Activated naive CD4-positive, alpha-beta T cell treated with anti-CD3 and anti-CD28 coated beads for 36 hours (primary cell): ENCODE data around the gene FPR1. TPM values are rescaled to one million over a fixed set of nuclear protein-coding genes. Genes with fewer than 3 reads are reported as not detected.

ENCODE experiments used
- CTCF ChIA-PET: fragments of 350-600 bp; sonication (Branson Sonifier 250); formaldehyde crosslinking; loops from one replicate; lab custom pipeline; 2021; ENCODE audit warnings: antibody characterized with exemption; lab: Charles Lee
- DNase-seq: peaks from one replicate; pipeline ENCODE4 v3.0.0-alpha.2; 2020
- H3K27ac Mint-ChIP-seq: one replicate; pipeline ENCODE4 v1.8.0; 2021; ENCODE audit warnings: mild to moderate bottlenecking, mixed read lengths
- H3K27me3 Mint-ChIP-seq: one replicate; pipeline ENCODE4 v1.8.0; 2021; ENCODE audit warnings: low read depth, mixed read lengths
- H3K36me3 Mint-ChIP-seq: one replicate; pipeline ENCODE4 v1.8.0; 2021; ENCODE audit warnings: low read depth, mixed read lengths
- H3K4me1 Mint-ChIP-seq: one replicate; pipeline ENCODE4 v1.8.0; 2021; ENCODE audit warnings: low read depth, mixed read lengths
- H3K4me3 Mint-ChIP-seq: one replicate; pipeline ENCODE4 v1.8.0; 2021; ENCODE audit warnings: mild to moderate bottlenecking, moderate library complexity, mixed read lengths
- H3K9me3 Mint-ChIP-seq: one replicate; pipeline ENCODE4 v1.8.0; 2021; ENCODE audit warnings: mixed read lengths
- intact Hi-C: fragments of 100-400 bp; cut with micrococcal nuclease; formaldehyde crosslinking; loops from one replicate; pipeline ENCODE4 v1.15.1; 2023
- total RNA-seq, 2 experiments: library from RNA; stranded (reverse); gene quantifications; one replicate each; pipeline ENCODE4 v1.2.3, GENCODE V29; 2021

Gene FPR1
- total RNA-seq: not detected

DNA sequence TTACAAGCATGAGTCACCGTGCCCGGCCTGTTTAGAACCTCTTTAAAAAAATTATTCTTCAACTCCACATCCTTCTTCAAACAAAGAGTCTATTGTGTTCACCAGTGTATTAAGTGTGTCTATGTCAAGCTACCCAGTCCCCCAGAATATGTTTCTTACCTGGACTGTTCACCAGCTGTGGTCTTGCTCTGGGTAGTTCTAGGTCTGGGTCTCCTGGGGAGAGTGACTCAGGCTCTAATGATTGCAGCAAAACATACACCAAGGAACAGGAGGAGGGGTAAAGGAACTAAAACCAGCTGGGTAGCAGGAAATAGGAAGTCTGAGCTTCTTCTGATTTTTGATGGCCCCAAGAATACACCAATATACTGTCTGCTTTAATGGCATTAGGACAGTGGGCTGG is at the start of gene FPR1:
TSS of gene FPR1 (minus strand) at position 224 of the 400 bp plus-strand sequence. CDS start 4,884 bp downstream, outside the sequence.
- intact Hi-C loops: no loop called here
- Mint-ChIP-seq H3K4me3 (no peak within 1 kb of the TSS), H3K36me3 (no peaks in the 10 kb centered on the region)

GRCh38 chr19:51800473-51801244 is 49.0 kb upstream of the FPR1 start:
- H3K9me3 Mint-ChIP-seq: peaks cover 6% of the 10 kb centered on the region

More for the DNA sequence above, at the start of gene FPR1:
- CTCF ChIA-PET: no interaction called here
- DNase-seq: no peak
- Mint-ChIP-seq H3K27ac (no peak within 1 kb of the TSS), H3K27me3 (peaks cover 2% of the 10 kb centered on the region), H3K4me1 (no peaks in the 10 kb centered on the region), H3K9me3 (no peaks in the 10 kb centered on the region)

DNA sequence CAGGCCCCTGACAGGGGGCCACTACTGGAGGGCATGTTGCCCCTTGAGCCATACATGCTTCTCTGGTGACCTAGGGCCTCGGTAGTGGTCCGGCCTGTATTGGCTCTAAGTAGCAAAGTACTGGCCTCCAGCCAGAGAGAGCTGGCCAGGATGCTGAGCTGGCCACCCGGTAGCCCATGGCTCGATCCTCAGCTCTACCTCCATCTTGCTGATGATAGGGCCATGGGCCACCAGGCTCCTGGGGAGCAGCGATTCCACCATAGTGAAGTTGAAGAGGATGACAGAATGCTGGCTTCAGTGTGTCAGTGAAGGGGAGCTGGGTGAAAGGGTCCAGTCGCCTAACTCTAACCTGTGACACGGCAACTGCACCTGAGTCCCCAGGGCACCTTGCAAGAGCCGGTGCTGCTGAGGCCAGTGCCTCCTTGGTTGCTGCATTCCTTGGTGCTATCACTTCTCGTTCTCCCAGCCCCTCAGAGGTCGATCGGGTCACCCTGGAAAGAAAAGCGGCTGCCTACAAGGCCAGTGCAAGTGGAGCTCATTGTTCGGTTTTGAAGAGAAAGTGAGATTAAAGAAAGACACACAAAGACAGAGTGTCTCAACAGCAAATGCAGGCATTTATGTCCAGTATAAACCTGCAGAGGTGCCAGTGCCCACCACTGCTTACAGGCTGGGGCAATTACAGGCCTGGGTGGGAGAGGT is 48.2 kb upstream of the FPR1 start:
- H3K27ac Mint-ChIP-seq: no peak overlapping the region
- no peak for DNase-seq
- peaks cover 6% of the 10 kb centered on the region for H3K9me3 Mint-ChIP-seq
- intact Hi-C loops: no loop called here
- H3K4me1 Mint-ChIP-seq: no peaks in the 10 kb centered on the region
- H3K4me3 Mint-ChIP-seq: no peak overlapping the region
- CTCF ChIA-PET: no interaction called here
- H3K27me3 Mint-ChIP-seq: peaks cover 12% of the 10 kb centered on the region
- H3K36me3 Mint-ChIP-seq: no peaks in the 10 kb centered on the region

More at GRCh38 chr19:51800473-51801244, 49.0 kb upstream of the FPR1 start:
- peaks cover 12% of the 10 kb centered on the region for H3K27me3 Mint-ChIP-seq
- CTCF ChIA-PET: no interaction called here
- DNase-seq: no peak
- H3K4me3 Mint-ChIP-seq: no peak overlapping the region
- intact Hi-C loops: no loop called here
- H3K27ac Mint-ChIP-seq: no peak overlapping the region
- no peaks in the 10 kb centered on the region for H3K36me3 Mint-ChIP-seq
- no peaks in the 10 kb centered on the region for H3K4me1 Mint-ChIP-seq

DNA sequence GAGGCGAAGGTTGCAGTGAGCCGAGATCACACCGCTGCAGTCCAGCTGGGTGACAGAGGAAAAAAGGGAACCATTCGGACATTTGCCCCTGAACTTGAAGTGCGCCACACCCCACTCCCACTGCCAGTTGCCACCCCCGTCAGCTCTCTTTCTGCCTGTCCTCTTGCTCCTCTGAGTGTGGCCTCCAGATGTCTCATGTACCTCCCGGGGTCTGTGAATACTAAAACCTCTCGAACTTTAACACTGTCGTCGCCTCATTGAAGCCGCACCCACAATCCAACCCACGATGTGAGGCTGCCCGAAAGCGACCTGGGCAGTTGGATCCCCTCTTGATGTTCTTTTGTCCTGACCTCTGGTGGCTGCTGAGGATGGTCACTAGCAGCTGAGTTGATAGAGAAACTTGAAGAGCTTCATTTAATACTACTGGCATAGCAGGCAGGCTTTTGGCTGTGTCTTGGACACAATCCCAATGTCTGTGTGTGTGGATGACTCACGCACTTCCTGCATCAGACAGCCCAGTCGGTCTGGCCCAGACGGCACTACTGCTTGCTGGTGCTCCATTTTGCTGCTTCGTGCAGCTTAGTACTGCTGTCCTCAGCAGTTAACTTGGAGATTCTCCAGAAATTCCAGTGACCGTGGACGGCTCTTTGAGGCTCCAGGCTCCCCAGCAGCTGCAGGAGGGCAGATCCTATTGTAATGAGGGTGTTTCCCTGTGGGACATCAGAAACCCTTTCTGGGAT is 47.5 kb upstream of the FPR1 start:
- Mint-ChIP-seq H3K4me3 (no peak overlapping the region), H3K4me1 (no peaks in the 10 kb centered on the region), H3K27me3 (peaks cover 12% of the 10 kb centered on the region), H3K36me3 (no peaks in the 10 kb centered on the region), H3K9me3 (peaks cover 3% of the 10 kb centered on the region), H3K27ac (no peak overlapping the region)
- CTCF ChIA-PET: no interaction called here
- intact Hi-C loops: no loop called here
- DNase-seq: no peak

- intact Hi-C loops: no loop called here
- Mint-ChIP-seq H3K27ac (no peak overlapping the region), H3K4me3 (no peak overlapping the region), H3K27me3 (peaks cover 12% of the 10 kb centered on the region), H3K9me3 (no peaks in the 10 kb centered on the region), H3K4me1 (no peaks in the 10 kb centered on the region), H3K36me3 (no peaks in the 10 kb centered on the region)
- CTCF ChIA-PET: no interaction called here
- DNase-seq: no peak
Observed at GRCh38 chr19:51798062-51798461, 46.4 kb upstream of the FPR1 start.

- CTCF ChIA-PET: no interaction called here
- Mint-ChIP-seq H3K4me1 (no peaks in the 10 kb centered on the region), H3K27me3 (peaks cover 12% of the 10 kb centered on the region), H3K9me3 (peaks cover 3% of the 10 kb centered on the region), H3K27ac (no peak overlapping the region), H3K4me3 (no peak overlapping the region), H3K36me3 (no peaks in the 10 kb centered on the region)
- intact Hi-C loops: no loop called here
- no peak for DNase-seq
Observed at GRCh38 chr19:51797480-51797879, 45.8 kb upstream of the FPR1 start.

- CTCF ChIA-PET: interaction anchor here (1.1 kb wide), 1 partner anchor 120 kb away, joined by 3 read pairs; no protein-coding TSS in a partner anchor
- Mint-ChIP-seq H3K27ac (no peak overlapping the region), H3K4me3 (no peak overlapping the region), H3K4me1 (no peaks in the 10 kb centered on the region), H3K27me3 (peaks cover 12% of the 10 kb centered on the region), H3K36me3 (no peaks in the 10 kb centered on the region), H3K9me3 (peaks cover 3% of the 10 kb centered on the region)
- intact Hi-C loops: no loop called here
- no peak for DNase-seq
Observed at GRCh38 chr19:51796195-51796679, 44.6 kb upstream of the FPR1 start.

DNA sequence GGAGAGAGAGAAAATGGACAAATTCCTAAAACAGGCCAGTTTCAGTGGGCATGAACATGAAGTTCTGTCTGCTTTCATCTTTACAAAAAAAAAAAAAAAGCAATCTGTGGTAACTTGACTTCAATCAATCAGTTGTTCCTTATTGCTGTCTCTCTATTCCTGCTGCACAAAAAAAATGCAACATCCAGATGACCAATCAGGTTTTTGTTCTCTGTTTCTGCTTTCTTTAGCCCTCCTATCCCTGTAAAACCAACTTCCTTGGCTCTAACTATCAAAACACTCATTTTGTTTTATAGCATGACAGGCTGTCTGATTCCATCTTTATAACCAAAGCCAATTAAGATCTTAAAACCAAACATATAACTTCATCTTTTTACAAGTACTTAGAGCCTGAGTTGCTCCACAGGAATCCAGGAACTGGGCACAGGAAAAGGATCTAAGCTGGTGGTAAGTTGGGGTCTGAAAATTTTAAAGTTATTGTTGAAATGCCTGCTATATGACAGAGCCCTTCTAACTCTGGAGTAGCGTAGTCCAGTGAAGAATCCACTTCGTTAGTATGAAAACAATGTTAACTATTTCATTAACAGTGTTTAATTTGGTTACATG is 43.3 kb upstream of the FPR1 start, which contains the start of gene FPR3:
TSS of gene FPR3 (plus strand) at position 273 of the 606 bp plus-strand sequence. CDS start 28,592 bp downstream, outside the sequence.
- H3K27ac Mint-ChIP-seq: no peak within 1 kb of the TSS
- H3K4me1 Mint-ChIP-seq: no peaks in the 10 kb centered on the region
- no peak for DNase-seq
- no peaks in the 10 kb centered on the region for H3K36me3 Mint-ChIP-seq
- H3K9me3 Mint-ChIP-seq: peaks cover 3% of the 10 kb centered on the region
- no peak within 1 kb of the TSS for H3K4me3 Mint-ChIP-seq
- intact Hi-C loops: no loop called here
- CTCF ChIA-PET: no interaction called here
- H3K27me3 Mint-ChIP-seq: peaks cover 7% of the 10 kb centered on the region

- peaks cover 3% of the 10 kb centered on the region for H3K9me3 Mint-ChIP-seq
- no peaks in the 10 kb centered on the region for H3K36me3 Mint-ChIP-seq
- no peaks in the 10 kb centered on the region for H3K4me1 Mint-ChIP-seq
- CTCF ChIA-PET: no interaction called here
- peaks cover 7% of the 10 kb centered on the region for H3K27me3 Mint-ChIP-seq
- no peak for DNase-seq
- intact Hi-C loops: no loop called here
- no peak overlapping the region for H3K27ac Mint-ChIP-seq
- no peak overlapping the region for H3K4me3 Mint-ChIP-seq
Observed at GRCh38 chr19:51793994-51794393, 42.3 kb upstream of the FPR1 start.

DNA sequence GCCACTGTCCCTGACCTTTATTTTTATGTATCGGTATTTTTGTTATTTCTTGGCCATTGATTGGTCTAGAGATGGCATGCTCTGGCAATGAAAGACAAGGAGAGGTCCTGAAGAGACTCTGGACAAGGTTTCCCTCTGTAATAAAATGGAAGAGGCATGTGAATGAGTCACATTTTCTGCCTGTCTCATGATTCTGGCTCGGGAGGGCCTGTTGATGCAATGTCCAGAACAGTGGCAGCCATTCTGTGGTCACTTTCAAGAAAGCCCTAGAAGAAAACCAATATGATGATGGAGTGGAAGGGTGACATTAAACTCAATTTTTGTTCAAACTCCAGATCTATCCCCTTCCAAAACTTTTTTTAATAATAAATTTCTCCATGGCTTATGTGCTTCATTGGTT is 41.3 kb upstream of the FPR1 start:
- no peak overlapping the region for H3K4me3 Mint-ChIP-seq

DNA sequence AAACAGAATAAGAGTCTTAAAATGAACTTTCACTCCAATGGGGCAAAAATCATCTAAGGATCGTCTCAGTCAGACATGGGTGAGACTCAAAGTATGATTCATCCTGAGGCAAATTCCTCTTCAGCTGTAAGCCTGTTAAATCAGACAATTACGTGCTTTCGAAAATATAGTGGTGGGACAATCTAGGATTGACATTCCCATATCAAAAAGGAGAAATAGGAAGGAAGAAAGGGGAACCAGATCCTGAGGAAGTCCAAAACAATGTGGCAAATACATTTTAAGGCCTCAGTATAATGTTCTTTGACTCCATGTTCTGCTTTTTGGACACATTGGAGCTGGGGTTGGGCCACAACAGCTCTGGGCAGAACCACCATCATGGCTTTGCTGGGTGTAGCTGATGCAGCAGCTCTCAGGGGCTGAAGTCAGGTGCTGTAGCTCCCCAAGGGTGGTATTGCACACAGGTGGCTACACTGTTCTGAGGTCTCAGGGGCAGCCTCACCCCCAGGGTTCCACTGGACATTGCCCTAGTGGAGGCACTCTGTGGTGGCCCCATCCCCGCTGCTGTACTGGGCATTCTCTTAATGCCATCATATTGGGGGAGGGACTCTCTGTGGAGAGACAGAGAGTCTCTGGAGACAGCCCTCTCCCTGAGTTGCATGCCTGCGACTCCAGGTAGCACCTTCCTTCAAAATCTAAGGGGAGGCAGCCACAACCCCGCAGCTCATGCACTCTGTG is 37.5 kb upstream of the FPR1 start:
- Mint-ChIP-seq H3K27me3 (no peaks in the 10 kb centered on the region), H3K27ac (no peak overlapping the region), H3K4me3 (no peak overlapping the region), H3K36me3 (no peaks in the 10 kb centered on the region), H3K4me1 (no peaks in the 10 kb centered on the region), H3K9me3 (peaks cover 3% of the 10 kb centered on the region)
- CTCF ChIA-PET: no interaction called here
- intact Hi-C loops: loop anchor here (10.0 kb wide), 1 partner anchor 446 kb away; no protein-coding TSS in a partner anchor
- no peak for DNase-seq

More for the DNA sequence above, 41.3 kb upstream of the FPR1 start:
- Mint-ChIP-seq H3K4me1 (no peaks in the 10 kb centered on the region), H3K9me3 (peaks cover 3% of the 10 kb centered on the region), H3K27ac (no peak overlapping the region), H3K36me3 (no peaks in the 10 kb centered on the region), H3K27me3 (peaks cover 7% of the 10 kb centered on the region)
- intact Hi-C loops: no loop called here
- no peak for DNase-seq
- CTCF ChIA-PET: no interaction called here
